CD4-positive, alpha-beta T cell (primary cell): ENCODE measurements around the gene TMEM132D. TPM values are rescaled to one million over a fixed set of nuclear protein-coding genes. Genes with fewer than 3 reads are reported as not detected.

Experiments
- ATAC-seq: fragments of 200-7000 bp; cut with Tn5 transposase; one replicate; pipeline ENCODE4 v1.10.0; 2022; ENCODE audit warnings: mild to moderate bottlenecking; ENCODE audit not compliant: poor library complexity
- CTCF ChIA-PET: fragments of 350-600 bp; sonication (Branson Sonifier 250); formaldehyde crosslinking; loops from one replicate; lab custom pipeline; 2021; ENCODE audit warnings: antibody characterized with exemption, inconsistent platforms; lab: Charles Lee
- POLR2A ChIA-PET: fragments of 350-600 bp; sonication (Branson Sonifier 250); formaldehyde crosslinking; loops from one replicate; lab custom pipeline; 2021; ENCODE audit warnings: antibody characterized with exemption, inconsistent platforms; lab: Charles Lee
- DNase-seq, 14 experiments: peaks; one replicate each; pipeline ENCODE4 v3.0.0-alpha.2; 2013 to 2020; ENCODE audit warnings: mixed read lengths in 2 of 14
- H3K27ac ChIP-seq, 2 donors: one replicate each; pipeline versions ENCODE4 v1.5.1 to v1.7.0; 2013; ENCODE audit warnings: low read length in 2 of 2, low read depth in 1 of 2, mild to moderate bottlenecking in 1 of 2
- H3K27me3 ChIP-seq, 2 experiments: 1 replicate in 1 of 2; 2 replicates in 1 of 2; pipeline versions ENCODE4 v1.6.1 to v1.7.0; 2013; ENCODE audit warnings: low read length in 2 of 2, control low read depth in 1 of 2, mild to moderate bottlenecking in 1 of 2, moderate library complexity in 1 of 2; ENCODE audit not compliant: insufficient read depth in 2 of 2, control insufficient read depth in 1 of 2
- H3K36me3 ChIP-seq: one replicate; pipeline ENCODE4 v1.6.1; 2013; ENCODE audit warnings: low read length, control low read depth; ENCODE audit not compliant: insufficient read depth
- H3K4me1 ChIP-seq: one replicate; pipeline ENCODE4 v1.6.1; 2013; ENCODE audit warnings: low read length, control low read depth; ENCODE audit not compliant: insufficient read depth
- H3K4me3 ChIP-seq: one replicate; pipeline ENCODE4 v1.5.1; 2013; ENCODE audit warnings: mild to moderate bottlenecking, low read length, moderate library complexity
- H3K9me3 ChIP-seq, 2 experiments: 1 replicate in 1 of 2; 2 replicates in 1 of 2; pipeline versions ENCODE4 v1.6.1 to v1.7.0; 2013; ENCODE audit warnings: low read length in 2 of 2, mild to moderate bottlenecking in 2 of 2, control low read depth in 1 of 2, moderate library complexity in 1 of 2; ENCODE audit not compliant: control insufficient read depth in 1 of 2, insufficient read depth in 1 of 2
- H3K27ac Mint-ChIP-seq: one replicate; pipeline ENCODE4 v1.8.0; 2020; ENCODE audit warnings: mixed read lengths
- H3K27me3 Mint-ChIP-seq: one replicate; pipeline ENCODE4 v1.8.0; 2021; ENCODE audit warnings: mixed read lengths
- H3K36me3 Mint-ChIP-seq: one replicate; pipeline ENCODE4 v1.8.0; 2021; ENCODE audit warnings: low read depth, mixed read lengths
- H3K4me1 Mint-ChIP-seq: one replicate; pipeline ENCODE4 v1.8.0; 2021; ENCODE audit warnings: low read depth, mixed read lengths
- H3K4me3 Mint-ChIP-seq: one replicate; pipeline ENCODE4 v1.8.0; 2020; ENCODE audit warnings: mild to moderate bottlenecking, mixed read lengths
- H3K9me3 Mint-ChIP-seq: one replicate; pipeline ENCODE4 v1.8.0; 2020; ENCODE audit warnings: mixed read lengths
- CTCF ChIP-seq: fragments of 200-600 bp; IDR thresholded peaks from one replicate; pipeline ENCODE4 v1.8.0; 2022; ENCODE audit warnings: antibody characterized with exemption, mild to moderate bottlenecking
- intact Hi-C, 2 experiments: fragments of 100-400 bp; cut with DNase I in 1 of 2; cut with micrococcal nuclease in 1 of 2; formaldehyde crosslinking; loops; one replicate each; pipeline versions ENCODE4 v1.15.1 to v1.9.0; 2023 to 2025; cut with DNase I, micrococcal nuclease
- total RNA-seq, 174 experiments: library from RNA in 2 of 174; stranded (reverse) in 2 of 174; gene quantifications; one replicate each; pipeline ENCODE4 v1.2.3 and lab custom pipeline; 2021 to 2026

The TMEM132D gene
- total RNA-seq, 2 experiments from 2014 or later, result not detected

- H3K4me1 ChIP-seq, result no peaks in the 10 kb centered on the region
- Mint-ChIP-seq H3K36me3 (no peaks in the 10 kb centered on the region), H3K4me3 (no peak overlapping the region), H3K27me3 (peaks cover 49% of the 10 kb centered on the region), H3K27ac (no peak overlapping the region), H3K9me3 (no peaks in the 10 kb centered on the region), H3K4me1 (no peaks in the 10 kb centered on the region)
- H3K27me3 ChIP-seq, result peaks cover 9 to 25% of the 10 kb centered on the region in 2 experiments
- CTCF ChIA-PET, result no interaction called here
- peaks cover 0 to 15% of the 10 kb centered on the region in 2 experiments for H3K9me3 ChIP-seq
- ATAC-seq, result no peak
- DNase-seq, result no peak
- no peak overlapping the region for H3K27ac ChIP-seq
- POLR2A ChIA-PET, result no interaction called here
- H3K4me3 ChIP-seq, result no peak overlapping the region
- intact Hi-C loops, result no loop called here
- no peaks in the 10 kb centered on the region for H3K36me3 ChIP-seq
- TF ChIP-seq CTCF, result no peak
Observed at GRCh38 chr12:129903092-129903945, 506 bp downstream of the TMEM132D start.

- Mint-ChIP-seq H3K4me3 (no peak overlapping the region), H3K9me3 (no peaks in the 10 kb centered on the region), H3K27me3 (peaks cover 49% of the 10 kb centered on the region), H3K36me3 (no peaks in the 10 kb centered on the region), H3K4me1 (no peaks in the 10 kb centered on the region), H3K27ac (no peak overlapping the region)
- peaks cover 0 to 15% of the 10 kb centered on the region in 2 experiments for H3K9me3 ChIP-seq
- peaks cover 9 to 25% of the 10 kb centered on the region in 2 experiments for H3K27me3 ChIP-seq
- ChIA-PET POLR2A (no interaction called here), CTCF (no interaction called here)
- TF ChIP-seq CTCF, result no peak
- intact Hi-C loops, result no loop called here
- no peak overlapping the region for H3K4me3 ChIP-seq
- H3K4me1 ChIP-seq, result no peaks in the 10 kb centered on the region
- H3K36me3 ChIP-seq, result no peaks in the 10 kb centered on the region
- DNase-seq (no peak), ATAC-seq (no peak)
- H3K27ac ChIP-seq, result no peak overlapping the region
Observed at GRCh38 chr12:129902371-129903091, 1.3 kb downstream of the TMEM132D start.

GRCh38 chr12:129901254-129901653 lies 2.6 kb downstream of the TMEM132D start:
- ChIA-PET POLR2A (no interaction called here), CTCF (no interaction called here)
- H3K4me1 ChIP-seq, result no peaks in the 10 kb centered on the region
- intact Hi-C loops, result no loop called here
- Mint-ChIP-seq H3K27me3 (peaks cover 49% of the 10 kb centered on the region), H3K36me3 (no peaks in the 10 kb centered on the region), H3K4me3 (no peak overlapping the region), H3K27ac (no peak overlapping the region), H3K9me3 (peaks cover 2% of the 10 kb centered on the region), H3K4me1 (no peaks in the 10 kb centered on the region)
- no peak for ATAC-seq
- no peaks in the 10 kb centered on the region for H3K36me3 ChIP-seq
- no peak for DNase-seq
- peaks cover 9 to 25% of the 10 kb centered on the region in 2 experiments for H3K27me3 ChIP-seq
- no peak overlapping the region for H3K27ac ChIP-seq
- no peak overlapping the region for H3K4me3 ChIP-seq
- no peak for TF ChIP-seq CTCF
- H3K9me3 ChIP-seq, result peaks cover 0 to 15% of the 10 kb centered on the region in 2 experiments
